Measurements from ENCODE around the gene GLYAT.

DNA sequence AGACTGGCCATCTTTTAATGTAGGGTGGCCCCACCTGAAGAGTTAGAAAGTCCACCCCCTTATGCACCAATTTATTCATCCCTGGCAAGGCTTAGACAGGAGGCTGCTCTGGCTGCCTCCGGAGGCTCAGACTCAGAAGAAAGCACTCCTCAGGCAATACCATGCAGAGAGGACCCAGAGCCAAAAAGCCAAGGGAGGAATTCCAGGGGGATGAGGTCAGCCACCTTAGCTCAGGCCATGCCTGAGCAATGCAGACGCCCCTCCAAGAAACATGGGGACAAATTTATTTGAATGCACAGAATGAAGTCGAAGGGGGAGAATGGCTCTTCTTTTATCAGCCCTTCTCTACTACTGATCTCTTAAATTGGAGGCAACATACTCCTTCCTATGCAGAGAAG is 39.7 kb upstream of the GLYAT start:
- TF ChIP-seq RFX5 (IDR thresholded peaks at IDR 0.05; ENCODE audit: borderline replicate concordance, low read depth, low read length) (no peak), POLR2AphosphoS5 (IDR thresholded peaks at IDR 0.05; ENCODE audit: low read depth, low read length) (no peak)

Measured in H1 (cell line).